ENCODE data around the gene ZDHHC22.

DNA sequence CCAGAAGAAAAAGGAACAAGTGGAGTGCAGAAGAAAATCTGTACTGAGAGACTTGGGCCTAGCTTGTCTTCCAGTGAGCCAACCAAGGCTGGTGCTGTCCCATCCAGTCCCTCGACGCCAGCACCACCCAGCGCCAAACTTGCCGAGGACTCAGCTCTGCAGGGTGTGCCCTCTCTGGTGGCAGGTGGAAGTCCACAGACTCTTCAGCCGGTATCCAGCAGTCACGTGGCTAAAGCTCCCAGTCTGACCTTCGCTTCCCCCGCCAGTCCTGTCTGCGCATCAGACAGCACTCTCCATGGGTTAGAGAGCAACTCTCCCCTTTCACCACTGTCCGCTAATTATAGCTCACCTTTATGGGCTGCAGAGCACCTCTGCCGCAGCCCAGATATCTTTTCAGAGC lies 27.9 kb downstream of the ZDHHC22 start:
- no peak for TF ChIP-seq POLR2AphosphoS5 (IDR thresholded peaks at IDR 0.05; ENCODE audit: low read depth)
- TF ChIP-seq, protein P1, sequence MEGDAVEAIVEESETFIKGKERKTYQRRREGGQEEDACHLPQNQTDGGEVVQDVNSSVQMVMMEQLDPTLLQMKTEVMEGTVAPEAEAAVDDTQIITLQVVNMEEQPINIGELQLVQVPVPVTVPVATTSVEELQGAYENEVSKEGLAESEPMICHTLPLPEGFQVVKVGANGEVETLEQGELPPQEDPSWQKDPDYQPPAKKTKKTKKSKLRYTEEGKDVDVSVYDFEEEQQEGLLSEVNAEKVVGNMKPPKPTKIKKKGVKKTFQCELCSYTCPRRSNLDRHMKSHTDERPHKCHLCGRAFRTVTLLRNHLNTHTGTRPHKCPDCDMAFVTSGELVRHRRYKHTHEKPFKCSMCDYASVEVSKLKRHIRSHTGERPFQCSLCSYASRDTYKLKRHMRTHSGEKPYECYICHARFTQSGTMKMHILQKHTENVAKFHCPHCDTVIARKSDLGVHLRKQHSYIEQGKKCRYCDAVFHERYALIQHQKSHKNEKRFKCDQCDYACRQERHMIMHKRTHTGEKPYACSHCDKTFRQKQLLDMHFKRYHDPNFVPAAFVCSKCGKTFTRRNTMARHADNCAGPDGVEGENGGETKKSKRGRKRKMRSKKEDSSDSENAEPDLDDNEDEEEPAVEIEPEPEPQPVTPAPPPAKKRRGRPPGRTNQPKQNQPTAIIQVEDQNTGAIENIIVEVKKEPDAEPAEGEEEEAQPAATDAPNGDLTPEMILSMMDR (conservative IDR thresholded peaks at IDR 0.05; ENCODE audit: low read depth in 2 of 2): no peak; a peak in 1 of 4 replicates
- TF ChIP-seq EZH2 (IDR thresholded peaks at IDR 0.05; ENCODE audit: low read depth, unreplicated experiment): no peak
- TF ChIP-seq EZH2phosphoT487 (IDR thresholded peaks at IDR 0.05; ENCODE audit: unreplicated experiment): no peak
- TF ChIP-seq, protein P2, sequence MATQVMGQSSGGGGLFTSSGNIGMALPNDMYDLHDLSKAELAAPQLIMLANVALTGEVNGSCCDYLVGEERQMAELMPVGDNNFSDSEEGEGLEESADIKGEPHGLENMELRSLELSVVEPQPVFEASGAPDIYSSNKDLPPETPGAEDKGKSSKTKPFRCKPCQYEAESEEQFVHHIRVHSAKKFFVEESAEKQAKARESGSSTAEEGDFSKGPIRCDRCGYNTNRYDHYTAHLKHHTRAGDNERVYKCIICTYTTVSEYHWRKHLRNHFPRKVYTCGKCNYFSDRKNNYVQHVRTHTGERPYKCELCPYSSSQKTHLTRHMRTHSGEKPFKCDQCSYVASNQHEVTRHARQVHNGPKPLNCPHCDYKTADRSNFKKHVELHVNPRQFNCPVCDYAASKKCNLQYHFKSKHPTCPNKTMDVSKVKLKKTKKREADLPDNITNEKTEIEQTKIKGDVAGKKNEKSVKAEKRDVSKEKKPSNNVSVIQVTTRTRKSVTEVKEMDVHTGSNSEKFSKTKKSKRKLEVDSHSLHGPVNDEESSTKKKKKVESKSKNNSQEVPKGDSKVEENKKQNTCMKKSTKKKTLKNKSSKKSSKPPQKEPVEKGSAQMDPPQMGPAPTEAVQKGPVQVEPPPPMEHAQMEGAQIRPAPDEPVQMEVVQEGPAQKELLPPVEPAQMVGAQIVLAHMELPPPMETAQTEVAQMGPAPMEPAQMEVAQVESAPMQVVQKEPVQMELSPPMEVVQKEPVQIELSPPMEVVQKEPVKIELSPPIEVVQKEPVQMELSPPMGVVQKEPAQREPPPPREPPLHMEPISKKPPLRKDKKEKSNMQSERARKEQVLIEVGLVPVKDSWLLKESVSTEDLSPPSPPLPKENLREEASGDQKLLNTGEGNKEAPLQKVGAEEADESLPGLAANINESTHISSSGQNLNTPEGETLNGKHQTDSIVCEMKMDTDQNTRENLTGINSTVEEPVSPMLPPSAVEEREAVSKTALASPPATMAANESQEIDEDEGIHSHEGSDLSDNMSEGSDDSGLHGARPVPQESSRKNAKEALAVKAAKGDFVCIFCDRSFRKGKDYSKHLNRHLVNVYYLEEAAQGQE (IDR thresholded peaks at IDR 0.05; ENCODE audit: unreplicated experiment): no peak
